Stimulated activated CD4-positive, alpha-beta T cell treated with anti-CD3 and anti-CD28 coated beads, Interleukin-15, amount 100 ng/mL, for 24 hours (primary cell): ENCODE data around the gene PAX5.
A peak's percentile ranks its signal among the peaks of the same experiment; 100 is the strongest.

Experiments
- DNase-seq: peaks from one replicate; pipeline ENCODE4 v3.0.0-alpha.2; 2020

PAX5 gene

DNA sequence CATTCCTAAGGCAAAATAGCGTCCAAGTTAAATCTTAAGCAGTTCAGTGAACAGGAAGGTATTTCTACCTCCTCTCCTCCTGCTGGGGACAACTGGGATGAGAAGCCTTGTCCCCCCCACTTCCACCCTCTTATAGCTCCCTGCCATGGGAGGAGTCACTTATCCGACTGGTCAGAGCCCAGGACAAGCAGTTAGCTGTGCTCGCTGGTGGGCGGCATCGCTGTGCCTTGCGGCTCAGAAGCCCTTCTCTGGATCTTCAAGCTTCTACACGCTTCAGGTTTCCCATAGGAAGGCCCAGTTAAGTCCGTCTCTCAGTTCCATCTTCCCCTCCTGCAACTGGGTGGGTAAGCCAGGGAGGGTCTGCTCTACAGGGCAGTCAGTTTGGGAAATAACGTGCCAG lies 77.2 kb downstream of the PAX5 start:
- no peak for DNase-seq

DNA sequence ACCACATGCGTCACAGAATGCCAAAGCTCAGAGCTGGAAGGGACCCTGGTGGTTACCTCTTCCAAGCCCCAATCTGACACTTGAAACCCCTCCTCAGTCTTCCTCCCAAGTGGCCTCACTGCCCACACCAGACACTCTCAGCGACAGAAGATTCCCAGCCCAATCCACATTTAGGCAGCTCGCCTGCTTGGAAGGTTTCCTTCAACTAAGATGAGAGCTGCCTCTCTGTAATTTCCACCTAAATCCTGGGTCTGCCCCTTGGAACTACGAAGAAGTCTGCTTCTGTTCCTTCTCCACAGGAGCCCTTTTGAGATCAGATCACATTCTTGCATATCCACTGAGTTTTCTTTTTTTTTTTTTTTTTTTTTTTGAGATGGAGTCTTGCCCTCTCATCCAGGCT lies 83.7 kb downstream of the PAX5 start:
- DNase-seq: no peak

DNA sequence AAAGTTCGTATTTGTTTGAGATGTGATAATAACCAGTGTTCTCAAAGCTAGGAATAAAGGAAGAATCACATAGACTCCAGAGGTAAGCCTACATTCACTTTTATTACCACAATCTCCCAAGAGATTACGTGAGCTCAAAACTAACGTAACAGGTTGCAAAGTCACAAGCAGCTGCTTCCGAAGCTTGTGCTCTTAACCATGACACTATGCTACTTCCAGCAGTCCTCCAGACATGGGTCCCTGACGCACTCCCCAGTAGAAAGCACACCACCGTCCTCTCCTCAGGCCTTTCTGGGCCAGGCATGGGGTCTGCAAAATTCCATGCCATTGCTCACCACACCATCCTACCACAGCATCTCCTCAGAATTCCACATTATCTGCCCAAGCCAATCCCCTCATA lies 84.6 kb downstream of the PAX5 start:
- no peak for DNase-seq

DNA sequence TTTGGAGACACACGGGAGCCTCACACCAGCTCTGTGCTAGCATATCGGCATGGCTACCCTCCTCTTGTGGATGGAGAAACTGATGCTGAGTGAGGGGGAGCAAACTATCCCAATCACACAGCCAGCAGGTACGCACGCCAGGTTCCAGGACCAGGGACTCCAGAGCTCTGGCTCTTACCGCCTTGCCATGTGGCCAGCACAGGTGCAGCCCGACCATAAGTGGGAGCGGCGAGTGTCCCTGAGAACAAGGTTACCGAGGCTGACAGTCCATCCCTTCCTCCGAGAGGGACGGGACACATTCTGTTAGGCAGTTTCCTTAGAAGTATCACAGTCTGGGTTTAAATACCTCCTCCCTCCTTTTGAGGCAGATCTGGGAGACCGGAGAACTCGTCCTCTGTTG lies 86.0 kb downstream of the PAX5 start:
- DNase-seq: no peak

DNA sequence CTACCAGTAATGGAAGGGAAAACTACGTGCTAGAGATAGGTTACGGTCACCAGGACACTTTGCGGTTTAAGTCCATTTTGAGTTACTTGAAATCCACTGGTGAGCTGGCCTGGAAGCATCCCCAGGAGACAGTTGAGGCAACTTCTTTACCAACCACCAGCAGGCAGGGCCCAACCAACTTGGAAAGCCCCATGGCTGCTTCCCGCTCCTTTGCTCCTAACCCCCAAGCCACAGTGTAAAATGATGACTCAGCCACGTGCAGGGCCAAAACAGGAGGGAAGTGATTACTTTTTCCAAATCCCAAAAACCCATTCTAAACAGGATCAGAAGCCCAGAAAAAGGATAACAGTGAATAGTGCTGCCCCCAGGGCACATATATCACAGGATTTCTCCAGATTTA lies 87.4 kb downstream of the PAX5 start:
- DNase-seq: no peak

DNA sequence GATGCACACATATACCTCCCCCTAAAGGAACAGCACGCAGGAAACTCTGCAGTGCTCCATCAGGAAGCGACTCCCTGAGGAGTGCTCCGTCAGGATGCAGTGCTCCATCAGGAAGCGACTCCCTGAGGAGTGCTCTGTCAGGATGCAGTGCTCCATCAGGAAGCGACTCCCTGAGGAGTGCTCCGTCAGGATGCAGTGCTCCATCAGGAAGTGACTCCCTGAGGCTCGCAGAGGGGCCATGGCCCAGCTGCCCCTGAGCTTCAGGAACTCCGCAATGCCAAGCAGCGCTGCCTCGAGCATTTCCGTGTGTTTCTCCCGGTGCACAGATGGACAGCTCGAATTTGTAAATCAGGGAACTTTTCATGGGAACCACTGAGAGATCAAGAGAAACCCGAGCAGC lies 88.1 kb downstream of the PAX5 start:
- DNase-seq: no peak

DNA sequence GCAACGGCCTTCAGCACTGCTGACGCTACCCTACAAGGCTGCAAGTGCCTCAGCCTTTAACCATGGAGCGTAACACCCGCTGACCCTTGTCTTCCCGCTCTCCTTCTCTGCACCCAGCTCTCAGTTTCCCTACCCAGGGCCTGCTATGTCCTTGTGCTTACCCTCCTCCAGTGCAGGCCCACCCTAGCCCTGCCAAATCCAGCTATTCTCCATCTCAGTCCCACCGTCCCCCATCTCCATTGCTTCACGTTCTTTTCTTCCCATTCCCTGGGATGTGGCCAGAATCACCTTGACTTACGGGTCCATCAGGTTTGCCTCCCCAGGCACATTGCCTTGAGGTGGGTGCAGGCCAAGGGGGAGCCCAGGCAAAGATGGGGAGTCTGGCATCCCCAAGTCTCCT lies 91.2 kb downstream of the PAX5 start:
- DNase-seq: no peak

DNA sequence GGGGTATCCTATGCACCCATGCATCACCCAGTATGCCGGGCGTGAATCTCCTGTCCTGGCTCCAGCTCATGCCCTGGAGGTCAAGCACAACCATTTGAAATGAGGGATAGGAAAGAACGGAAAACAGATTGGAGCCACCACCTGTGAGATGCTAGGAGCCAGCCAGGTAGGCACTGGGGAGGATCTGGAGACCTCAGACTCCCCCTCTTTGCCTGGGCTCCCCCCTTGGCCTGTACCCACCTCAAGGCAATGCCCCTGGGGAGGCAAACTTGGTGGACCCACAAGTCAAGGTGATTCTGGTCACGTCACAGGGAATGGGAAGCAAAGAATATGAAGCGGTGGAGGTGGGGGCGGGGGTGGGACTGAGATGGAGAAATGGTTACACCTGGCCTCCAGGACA lies 92.6 kb downstream of the PAX5 start:
- DNase-seq: no peak

DNA sequence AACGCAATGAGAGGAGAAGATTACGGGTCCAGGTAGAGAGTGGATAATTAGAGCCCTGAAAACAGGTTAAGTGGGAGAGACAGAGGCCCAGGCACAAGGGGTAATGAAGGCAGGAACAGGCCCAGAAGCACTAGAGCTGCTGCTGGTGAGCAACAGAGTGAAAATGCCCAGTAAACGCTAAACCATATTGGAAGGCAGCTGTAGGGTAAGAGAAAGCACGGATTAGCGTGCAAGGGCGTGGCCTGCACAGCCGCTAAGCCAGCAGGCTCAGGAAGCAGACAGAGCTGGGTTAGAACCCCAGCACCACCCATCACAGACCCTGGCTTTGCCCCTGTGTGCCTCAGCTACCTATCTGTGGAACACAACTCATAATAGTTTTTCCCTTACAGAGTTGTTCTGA lies 93.2 kb downstream of the PAX5 start:
- no peak for DNase-seq

DNA sequence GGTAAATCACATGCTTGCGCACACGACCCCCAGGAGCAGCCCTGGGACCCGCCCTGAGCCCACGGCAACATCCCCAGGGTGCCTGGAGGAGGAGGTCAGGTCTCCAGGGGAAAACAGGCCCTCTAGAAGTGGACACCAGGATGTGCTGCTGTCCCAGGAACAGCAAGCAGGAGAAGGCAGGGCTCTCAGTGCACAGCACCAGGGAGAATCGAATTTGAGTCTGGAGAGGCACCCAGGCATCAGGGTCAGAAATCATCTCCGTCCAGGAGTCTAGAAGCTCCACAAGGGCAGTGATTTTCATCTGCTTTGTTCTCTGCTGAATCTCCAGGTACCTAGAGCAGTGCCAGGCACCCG lies 93.6 kb downstream of the PAX5 start:
- DNase-seq: no peak

DNA sequence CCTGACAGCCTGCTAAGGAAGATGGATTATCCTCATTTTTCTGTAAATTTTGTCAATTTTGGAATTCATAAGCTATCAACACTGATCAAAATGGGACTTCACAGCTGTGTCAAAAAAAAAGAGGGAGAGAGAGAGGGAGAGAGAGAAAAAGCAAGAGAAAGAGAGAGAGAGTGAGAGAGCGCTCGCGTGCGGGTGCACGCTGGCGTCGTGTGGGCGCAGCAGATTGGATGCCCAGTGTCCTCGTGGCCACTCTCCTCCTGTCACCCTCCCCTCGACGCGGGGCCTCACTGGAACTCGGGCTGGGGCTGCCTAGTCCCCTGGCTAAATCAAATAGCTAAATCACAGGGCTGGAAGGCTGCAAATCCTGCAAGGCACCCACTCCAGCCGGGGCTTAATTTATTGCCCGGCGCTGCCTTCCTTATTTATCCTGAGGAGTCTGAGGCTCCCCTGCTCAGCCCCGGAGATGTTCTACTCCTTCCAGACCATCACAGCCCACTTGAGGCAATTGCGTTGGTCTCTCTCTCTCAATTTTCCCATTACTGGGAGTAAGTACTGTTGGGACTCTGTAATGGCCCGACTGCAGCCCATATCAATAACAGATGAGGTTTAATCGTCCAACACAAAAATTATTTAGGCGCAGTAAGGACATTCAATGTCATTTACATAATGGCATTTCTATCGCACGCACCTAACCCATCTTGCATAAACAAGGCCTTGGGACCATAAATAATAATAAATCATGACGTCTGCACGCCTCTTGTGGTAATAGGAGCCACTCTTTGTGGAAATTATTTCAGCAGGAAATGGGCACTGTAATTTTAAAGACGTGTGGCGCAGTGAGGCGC lies 94.2 kb downstream of the PAX5 start:
- DNase-seq: no peak

DNA sequence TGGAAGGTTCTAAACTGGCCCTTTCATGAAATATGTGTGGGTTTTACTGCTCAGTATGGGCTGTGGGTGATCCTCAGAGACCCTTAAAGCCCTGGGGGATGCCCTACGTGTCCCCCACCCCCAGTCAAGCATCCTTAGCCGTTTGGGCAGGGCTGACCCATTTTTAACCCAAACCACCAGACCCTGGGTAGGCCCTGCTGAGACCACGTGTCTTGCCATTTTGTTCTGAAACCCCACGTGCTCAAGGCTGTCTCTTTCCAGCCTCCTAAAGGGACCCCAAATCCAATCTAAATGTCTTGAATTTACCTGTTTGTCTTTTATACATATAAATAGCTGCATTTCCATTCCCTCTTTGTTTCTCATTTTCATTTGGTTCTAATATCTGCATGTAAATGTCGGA lies 94.9 kb downstream of the PAX5 start:
- no peak for DNase-seq

DNA sequence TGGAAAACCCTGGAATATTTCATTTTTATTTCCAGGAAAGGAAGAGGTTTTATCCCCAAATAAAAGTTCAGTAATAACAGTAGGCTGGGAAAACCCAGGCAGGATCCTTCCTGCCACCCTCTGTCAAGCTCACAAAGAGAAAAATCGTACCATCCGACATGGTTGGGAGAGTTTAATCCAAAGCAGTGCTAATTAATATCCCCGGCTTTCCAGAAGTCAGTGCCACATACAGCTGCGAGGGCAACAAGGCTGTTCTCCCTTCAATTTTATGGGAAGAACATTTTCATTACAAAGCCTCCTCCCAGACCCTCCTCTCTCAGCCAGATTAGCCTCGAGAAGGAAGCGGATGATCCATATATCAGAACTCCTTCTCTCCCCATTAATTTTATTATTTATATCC lies 95.5 kb downstream of the PAX5 start:
- no peak for DNase-seq

DNA sequence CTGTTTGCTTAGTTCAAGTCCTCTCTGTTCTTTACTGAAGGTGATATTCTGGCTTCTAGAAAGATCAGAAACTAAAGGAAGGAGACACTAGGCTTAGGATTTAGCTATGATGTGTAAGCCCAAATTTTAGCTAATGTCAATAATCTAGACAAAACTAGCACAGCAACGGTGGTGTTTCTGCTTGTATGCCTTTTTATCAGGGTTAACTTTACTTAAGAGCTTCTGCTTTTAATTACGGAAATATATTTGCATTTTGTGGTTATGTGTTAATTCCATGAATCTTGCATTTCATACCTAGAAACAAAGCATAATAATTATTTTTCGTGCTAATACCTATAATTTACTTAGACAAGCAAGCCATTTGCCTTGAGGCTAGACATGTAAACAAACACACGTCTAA lies 96.1 kb downstream of the PAX5 start:
- DNase-seq: no peak

DNA sequence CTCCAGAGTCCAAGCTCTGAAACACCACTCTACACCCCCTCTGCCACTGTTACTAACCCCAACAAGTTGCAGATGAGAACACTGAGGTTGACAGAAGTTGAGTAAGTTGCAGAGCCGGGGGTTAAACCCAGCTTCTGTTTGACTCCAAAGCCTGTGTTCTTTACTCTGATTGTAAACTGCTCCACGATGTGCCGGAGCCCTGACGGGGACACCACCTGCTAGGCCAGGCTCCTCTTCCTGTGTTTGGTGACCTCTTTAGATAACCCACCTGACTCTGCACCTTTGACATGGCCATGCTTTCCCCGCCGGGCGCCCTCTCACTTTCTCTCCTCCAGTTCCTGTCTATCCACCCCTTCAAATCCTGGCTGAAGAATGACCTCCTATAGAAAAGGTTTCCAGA lies 96.7 kb downstream of the PAX5 start:
- no peak for DNase-seq

DNA sequence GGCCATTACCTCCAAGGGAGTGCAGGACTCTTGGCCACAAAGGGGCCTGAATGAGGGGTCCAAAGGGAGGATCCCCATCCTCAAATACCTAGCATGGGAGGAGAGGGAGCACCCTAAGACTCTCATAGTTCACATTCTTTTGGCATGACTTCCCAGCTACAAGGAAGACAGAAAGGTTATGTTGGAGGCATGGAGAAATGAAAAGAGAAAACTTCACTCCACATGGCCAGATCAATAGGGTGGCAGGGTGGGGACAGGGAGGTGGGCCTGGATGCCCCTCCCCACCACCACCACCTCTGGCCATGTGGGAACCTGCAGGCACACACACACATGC lies 97.6 kb downstream of the PAX5 start:
- DNase-seq: no peak

DNA sequence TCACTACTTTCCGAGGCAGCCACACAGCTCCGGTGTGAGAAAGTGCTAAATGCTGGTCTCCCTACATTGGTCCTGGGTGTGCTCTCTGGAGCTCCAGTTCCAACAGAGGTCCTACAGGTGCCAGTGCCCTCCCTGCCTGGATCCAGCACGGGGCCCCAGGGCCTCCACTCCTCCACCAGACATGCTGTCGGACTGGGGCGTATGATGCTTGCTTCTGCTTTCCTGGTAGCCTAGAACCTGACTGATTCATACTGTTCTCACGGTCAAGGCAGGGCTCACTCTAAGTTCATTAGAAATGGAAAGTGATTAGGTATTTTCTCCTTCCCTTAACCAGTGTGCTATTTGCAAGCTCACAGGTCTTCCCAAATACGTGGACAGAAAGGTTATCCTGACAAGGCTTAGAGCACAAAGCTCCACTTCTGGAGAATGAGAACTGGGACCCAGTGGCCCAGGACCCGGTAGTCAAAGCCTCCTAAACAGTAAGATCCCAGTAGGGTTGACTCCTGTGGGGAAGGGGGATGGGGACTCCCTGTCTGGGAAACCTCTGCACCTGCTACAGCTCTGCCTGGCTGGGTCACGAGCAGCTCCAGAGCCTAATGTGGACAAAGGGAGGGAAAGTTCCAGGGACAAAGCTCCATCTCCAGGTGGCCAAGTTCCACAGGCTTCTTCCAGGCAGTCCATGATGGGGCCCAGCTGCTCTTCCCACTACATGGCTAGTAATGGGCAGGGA lies 98.1 kb downstream of the PAX5 start:
- no peak for DNase-seq

DNA sequence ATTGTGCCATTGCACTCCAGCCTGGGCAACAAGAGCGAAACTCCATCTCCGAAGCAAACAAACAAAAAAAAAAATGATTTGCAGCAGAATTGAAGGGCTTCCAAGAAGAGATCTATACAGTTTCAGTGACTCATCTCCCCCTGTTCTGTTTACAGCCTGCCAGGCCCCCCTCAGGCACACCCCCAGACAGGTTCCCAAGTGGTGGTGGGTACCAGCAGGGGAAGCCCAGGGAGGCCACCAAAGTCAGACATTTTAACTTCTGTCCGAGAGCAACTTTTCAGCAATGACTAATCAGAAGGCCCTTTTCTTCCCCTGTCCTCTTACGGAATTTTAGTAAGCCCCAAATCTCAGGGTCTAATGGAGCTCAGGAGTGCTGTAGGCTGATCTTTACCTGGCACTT lies 98.7 kb downstream of the PAX5 start:
- DNase-seq: no peak

DNA sequence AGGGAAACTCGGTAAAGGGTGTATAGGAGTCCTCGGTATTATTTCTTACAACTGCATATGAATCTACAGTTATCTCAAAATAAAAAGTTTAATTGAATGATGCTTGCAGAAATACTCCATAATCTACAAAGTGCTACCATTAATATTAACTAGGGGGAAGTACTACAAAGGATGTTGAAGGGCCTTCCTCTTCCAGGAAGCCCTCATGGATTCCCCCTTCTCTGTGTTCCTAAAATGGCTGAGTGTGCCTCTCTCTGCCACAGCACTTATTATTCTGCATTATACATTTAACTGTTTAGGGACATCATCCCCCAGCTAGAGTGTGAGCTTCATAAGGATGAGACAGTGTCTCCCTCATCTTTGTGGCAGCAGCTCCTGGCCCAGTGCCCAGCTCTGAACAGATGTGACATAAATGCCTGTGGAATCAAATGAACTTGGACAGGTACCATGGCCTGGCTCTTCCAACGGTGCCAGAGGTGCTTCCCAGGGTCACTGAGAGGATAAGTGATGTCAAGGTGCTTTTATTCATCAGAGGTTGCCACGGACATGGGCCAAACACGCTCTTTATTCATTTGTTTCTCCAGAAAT lies 99.5 kb downstream of the PAX5 start:
- DNase-seq: no peak

DNA sequence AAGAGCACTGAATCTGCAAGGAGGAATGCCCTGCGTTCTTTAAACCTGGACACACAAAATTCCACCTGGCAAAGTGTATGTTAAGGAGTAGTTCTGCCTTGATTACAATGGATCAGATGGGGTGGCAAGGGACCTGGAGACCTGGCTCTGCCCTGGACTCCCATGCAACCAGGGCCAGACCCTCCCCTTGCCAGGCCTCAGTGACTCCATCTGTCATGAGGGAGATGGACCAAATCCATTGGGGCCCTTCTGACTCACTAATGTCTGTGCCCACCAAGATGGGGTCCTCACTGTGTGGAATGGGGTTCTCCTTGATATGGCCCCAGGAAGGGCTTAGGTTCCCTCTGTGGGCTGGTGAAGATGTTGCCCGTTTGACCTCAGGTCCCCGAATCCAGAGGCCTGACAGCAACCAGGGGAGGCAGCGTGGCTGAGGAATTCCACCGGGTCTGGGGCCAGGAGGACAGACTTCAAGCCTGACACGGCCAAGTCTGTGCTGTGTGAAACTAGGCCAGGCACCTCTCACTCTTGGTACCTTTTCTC lies 100.3 kb downstream of the PAX5 start:
- DNase-seq: no peak

DNA sequence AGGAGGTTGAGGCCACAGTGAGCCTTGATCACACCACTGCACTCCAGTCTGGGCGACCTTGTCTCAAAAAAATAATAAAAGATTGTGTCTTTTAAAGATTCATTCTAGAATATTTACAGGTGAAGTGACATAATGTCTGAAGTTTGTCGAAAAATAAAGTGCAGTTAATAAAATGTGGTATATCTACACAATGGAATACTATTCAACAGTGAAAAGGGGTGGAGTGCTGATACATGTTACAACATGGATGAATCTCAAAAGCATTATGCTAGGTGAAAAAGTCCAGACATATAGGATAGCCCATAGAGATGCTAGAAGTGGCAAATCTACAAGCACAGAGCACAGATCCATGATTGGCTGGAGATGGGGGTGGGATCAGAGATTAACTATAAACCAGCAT lies 101.9 kb downstream of the PAX5 start:
- no peak for DNase-seq

DNA sequence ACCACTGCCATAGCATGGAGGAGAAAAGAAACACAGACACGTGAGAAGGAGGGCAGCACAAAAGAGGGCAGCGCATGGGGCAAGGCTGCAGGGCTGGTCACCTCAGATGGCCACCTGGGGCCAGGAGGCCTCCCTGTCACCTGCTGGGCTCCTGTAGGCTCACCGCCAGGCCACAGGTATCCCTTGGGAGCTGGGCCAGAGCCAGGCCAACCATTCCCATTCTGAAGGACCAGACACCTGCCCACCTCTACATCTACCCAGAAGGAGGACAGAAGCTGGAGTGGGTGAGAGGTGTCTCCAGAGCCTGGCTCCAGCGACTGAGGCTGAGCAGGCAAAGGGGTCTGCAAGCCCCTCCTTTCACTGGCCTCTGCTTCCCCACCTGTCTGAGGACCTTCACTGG lies 103.1 kb downstream of the PAX5 start:
- DNase-seq: no peak

DNA sequence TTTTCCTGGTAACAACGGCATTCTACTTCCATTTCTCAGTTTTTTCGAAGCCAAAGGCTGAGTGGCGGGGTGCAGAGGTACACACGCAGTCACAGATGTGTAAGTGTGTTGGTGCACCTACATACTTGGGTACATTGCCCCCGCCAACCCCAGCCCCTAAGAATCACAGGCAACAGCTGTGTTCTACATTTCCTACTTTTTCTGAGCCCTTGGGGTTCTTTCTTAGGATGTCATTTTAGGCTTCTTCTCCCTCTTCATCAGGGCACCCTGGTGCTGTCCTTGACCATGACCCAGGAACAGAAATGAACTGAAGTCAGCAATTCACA lies 104.8 kb downstream of the PAX5 start:
- no peak for DNase-seq

DNA sequence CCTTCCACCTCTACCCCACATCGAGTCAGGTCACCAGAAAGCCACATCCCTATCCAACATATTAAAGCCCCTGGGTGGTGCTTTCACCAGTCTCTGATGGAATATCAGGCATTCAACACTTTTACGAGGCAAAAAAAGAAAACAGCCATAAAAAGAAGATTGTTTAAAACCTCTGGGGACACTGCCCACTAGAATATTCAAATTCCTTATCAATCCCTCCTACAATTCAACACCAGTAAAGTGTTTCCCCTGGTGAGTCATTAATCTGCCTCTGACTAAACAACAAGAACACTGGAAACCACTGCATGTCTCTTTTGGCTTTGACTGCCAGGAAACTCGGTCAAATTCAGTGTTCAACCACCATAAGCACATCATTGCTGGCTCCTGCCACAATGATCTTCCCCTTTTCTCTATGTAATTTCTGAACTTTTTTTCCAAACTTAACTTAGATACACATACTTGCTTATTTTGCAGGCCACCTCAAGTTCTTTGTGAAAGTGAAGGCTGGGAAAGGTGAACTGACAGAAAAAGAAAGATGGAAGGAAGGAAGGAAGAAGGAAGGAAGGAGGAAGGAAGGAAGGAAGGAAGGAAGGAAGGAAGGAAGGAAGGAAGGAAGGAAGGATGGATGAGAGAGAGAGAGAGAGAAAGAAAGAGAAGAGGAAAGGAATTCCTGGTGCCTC lies 105.3 kb downstream of the PAX5 start:
- DNase-seq: peak; percentile 39
